ENCODE measurements around the gene FAM53B. TPM values are rescaled to one million over a fixed set of nuclear protein-coding genes. Genes with fewer than 3 reads are reported as not detected.

Gene FAM53B
- total RNA-seq, 4 donors from 2014 or later = 25.2 to 43.3 (median 34.7) TPM

DNA sequence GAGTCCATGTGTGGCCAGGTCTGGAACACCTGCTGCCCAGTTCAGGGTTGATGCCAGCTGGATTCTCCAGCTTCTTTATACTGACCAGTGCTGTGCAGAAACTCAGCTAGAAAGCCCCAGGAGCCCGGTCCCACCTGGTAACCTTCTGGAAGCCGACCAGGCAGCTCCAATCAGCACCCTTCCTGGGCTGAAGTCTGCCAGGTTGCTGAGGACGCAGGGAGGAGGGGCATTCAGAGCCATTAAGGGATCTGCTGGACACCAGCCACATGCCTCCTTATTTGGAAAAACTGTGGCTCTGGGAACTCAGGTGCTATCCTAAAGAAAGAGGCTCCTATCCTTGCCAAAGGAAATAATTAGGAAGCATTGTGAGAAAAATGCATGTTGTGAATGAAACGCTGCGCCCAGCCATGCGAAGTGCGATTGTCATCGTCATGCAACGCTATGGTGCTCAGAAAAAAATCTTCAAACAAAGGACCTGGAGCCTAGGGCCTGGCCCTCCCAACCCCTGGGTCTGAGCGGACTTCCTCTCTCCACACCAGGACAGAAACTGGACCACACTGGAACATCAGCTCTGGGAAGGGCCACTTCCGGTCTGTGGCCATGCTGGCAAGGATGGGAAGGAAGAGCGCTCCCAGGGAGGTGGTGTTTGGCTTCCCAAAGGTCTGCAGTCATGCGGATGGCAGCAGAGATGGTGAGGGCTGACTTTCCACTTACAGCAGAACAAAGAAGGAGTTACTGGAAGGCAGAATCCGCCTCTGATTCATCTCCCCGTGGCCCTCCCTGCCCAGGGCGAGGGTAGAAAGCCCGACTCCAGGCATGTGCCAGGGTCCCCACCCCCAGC lies 90.1 kb downstream of the FAM53B start:
- H3K36me3 ChIP-seq = peaks cover 0 to 6% (median 2%) of the 10 kb centered on the region in 4 donors
- peaks cover 33 to 74% (median 62%) of the 10 kb centered on the region in 4 donors for H3K4me1 ChIP-seq
- intact Hi-C loops (cut with DNase I) = no loop called here
- no peak for DNase-seq (ENCODE audit: extremely low spot score)
- H3K27me3 ChIP-seq = no peaks in the 10 kb centered on the region
- H3K4me3 ChIP-seq = no peak overlapping the region
- TF ChIP-seq POLR2AphosphoS5 (IDR thresholded peaks at IDR 0.05) (peak; percentile 17 to 36), POLR2A (IDR thresholded peaks at IDR 0.05; ENCODE audit: low read depth) (no peak)
- WGBS = 87% methylated on average over 14 of the region's 17 CpGs
- peak overlapping the region; percentile 34 to 71 (median 58) for H3K27ac ChIP-seq (replicated peaks in 1 of 4)
- H3K9me3 ChIP-seq = no peaks in the 10 kb centered on the region

DNA sequence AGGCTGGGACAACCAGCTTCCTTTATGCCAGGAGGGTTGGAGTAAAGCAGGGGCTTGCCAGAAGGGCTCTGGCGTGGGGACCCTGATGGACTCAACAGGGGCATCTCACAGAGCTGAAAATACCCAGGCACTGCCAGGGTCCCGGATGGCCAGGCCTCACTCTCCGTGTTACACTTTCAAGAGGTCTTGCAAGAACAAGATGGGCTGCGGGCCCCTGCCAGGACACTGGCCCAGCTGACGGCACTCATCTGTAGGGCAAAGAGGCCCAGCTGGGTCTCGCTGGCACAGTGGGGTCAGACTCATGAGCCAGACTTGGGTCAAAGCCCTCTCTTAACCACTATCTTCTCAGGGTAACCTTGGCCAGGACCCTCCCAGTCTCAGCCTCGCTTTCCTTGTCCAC lies 90.9 kb downstream of the FAM53B start:
- 98% methylated on average over 4 of the region's 7 CpGs for WGBS
- TF ChIP-seq POLR2A (IDR thresholded peaks at IDR 0.05; ENCODE audit: low read depth) (no peak), EP300 (IDR thresholded peaks at IDR 0.05) (no peak), POLR2AphosphoS5 (IDR thresholded peaks at IDR 0.05) (no peak)
- TF ChIP-seq, protein P1, sequence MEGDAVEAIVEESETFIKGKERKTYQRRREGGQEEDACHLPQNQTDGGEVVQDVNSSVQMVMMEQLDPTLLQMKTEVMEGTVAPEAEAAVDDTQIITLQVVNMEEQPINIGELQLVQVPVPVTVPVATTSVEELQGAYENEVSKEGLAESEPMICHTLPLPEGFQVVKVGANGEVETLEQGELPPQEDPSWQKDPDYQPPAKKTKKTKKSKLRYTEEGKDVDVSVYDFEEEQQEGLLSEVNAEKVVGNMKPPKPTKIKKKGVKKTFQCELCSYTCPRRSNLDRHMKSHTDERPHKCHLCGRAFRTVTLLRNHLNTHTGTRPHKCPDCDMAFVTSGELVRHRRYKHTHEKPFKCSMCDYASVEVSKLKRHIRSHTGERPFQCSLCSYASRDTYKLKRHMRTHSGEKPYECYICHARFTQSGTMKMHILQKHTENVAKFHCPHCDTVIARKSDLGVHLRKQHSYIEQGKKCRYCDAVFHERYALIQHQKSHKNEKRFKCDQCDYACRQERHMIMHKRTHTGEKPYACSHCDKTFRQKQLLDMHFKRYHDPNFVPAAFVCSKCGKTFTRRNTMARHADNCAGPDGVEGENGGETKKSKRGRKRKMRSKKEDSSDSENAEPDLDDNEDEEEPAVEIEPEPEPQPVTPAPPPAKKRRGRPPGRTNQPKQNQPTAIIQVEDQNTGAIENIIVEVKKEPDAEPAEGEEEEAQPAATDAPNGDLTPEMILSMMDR (IDR thresholded peaks at IDR 0.05) = no peak
- Histone ChIP-seq H3K4me1 (peaks cover 41 to 79% (median 64%) of the 10 kb centered on the region in 4 donors), H3K9me3 (no peaks in the 10 kb centered on the region), H3K27ac (replicated peaks in 1 of 4) (peak overlapping the region in 3 of 4 donors; percentile 9 to 64 (median 35)), H3K4me3 (no peak overlapping the region), H3K36me3 (peaks cover 0 to 6% (median 2%) of the 10 kb centered on the region in 4 donors), H3K27me3 (no peaks in the 10 kb centered on the region)
- DNase-seq (ENCODE audit: extremely low spot score) = no peak
- intact Hi-C loops (cut with DNase I) = no loop called here

DNA sequence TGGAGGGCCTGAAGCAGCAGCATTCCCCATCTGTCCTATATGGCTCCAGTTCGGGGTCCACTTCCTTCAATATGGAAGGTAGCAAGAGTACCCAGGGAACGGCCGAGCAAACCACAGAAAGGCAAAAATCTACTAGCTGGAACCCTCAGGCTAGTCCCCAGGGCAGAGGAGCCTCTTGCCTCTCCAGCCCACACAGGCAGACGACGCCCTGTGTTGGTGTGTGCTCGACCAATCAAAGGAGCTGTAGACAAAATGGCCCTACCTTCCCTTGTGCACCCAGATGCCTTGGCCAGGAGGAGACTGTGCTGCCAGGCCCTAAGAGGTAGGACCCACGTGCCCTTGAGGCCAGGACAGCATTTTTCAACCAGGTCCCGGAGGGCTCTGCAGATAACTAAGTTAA lies 91.5 kb downstream of the FAM53B start:
- Histone ChIP-seq H3K27me3 (no peaks in the 10 kb centered on the region), H3K4me1 (peaks cover 47 to 79% (median 69%) of the 10 kb centered on the region in 4 donors), H3K9me3 (no peaks in the 10 kb centered on the region), H3K4me3 (no peak overlapping the region), H3K36me3 (peaks cover 0 to 6% (median 2%) of the 10 kb centered on the region in 4 donors), H3K27ac (replicated peaks in 1 of 4) (no peak overlapping the region)
- WGBS = 93% methylated on average over 5 of the region's 8 CpGs
- DNase-seq (ENCODE audit: extremely low spot score) = no peak
- intact Hi-C loops (cut with DNase I) = no loop called here
- TF ChIP-seq POLR2A (IDR thresholded peaks at IDR 0.05; ENCODE audit: low read depth) (no peak), EP300 (IDR thresholded peaks at IDR 0.05) (no peak), POLR2AphosphoS5 (IDR thresholded peaks at IDR 0.05) (no peak)
- TF ChIP-seq, protein P1 (IDR thresholded peaks at IDR 0.05) = no peak

DNA sequence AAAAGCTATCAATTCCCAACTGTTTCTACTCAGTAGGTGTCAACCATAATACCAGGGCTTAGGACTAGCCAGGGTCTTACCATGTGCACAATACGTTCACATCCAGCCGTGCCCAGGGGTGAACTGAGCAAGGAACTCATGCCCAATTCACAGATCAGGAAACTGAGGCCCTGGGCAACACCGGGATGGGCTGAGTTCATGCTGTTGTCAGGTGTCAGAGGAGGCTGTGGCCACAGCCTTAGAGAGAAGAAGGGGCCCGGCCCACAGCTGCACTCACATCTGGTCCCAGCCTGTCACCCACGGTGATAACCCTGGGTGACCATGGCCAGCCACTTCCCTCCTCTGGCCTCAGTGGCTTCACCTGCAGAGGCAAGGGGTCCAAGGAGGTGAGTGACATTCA lies 92.0 kb downstream of the FAM53B start:
- Histone ChIP-seq H3K9me3 (no peaks in the 10 kb centered on the region), H3K4me1 (peaks cover 52 to 81% (median 73%) of the 10 kb centered on the region in 4 donors), H3K27me3 (no peaks in the 10 kb centered on the region), H3K36me3 (peaks cover 0 to 6% (median 2%) of the 10 kb centered on the region in 4 donors), H3K27ac (replicated peaks in 1 of 4) (no peak overlapping the region), H3K4me3 (no peak overlapping the region)
- WGBS = 100% methylated on average over 5 of the region's 5 CpGs
- TF ChIP-seq POLR2A (IDR thresholded peaks at IDR 0.05; ENCODE audit: low read depth) = no peak
- TF ChIP-seq, protein P1 (IDR thresholded peaks at IDR 0.05) = no peak
- no peak for TF ChIP-seq POLR2AphosphoS5 (IDR thresholded peaks at IDR 0.05)
- no peak for DNase-seq (ENCODE audit: extremely low spot score)
- intact Hi-C loops (cut with DNase I) = no loop called here

GRCh38 chr10:124651402-124651891 lies 92.7 kb downstream of the FAM53B start:
- H3K36me3 ChIP-seq = peaks cover 0 to 5% (median 2%) of the 10 kb centered on the region in 4 donors
- no peaks in the 10 kb centered on the region for H3K27me3 ChIP-seq
- TF ChIP-seq POLR2AphosphoS5 (IDR thresholded peaks at IDR 0.05) (no peak), POLR2A (IDR thresholded peaks at IDR 0.05; ENCODE audit: low read depth) (no peak), EP300 (IDR thresholded peaks at IDR 0.05) (no peak)
- TF ChIP-seq, protein P1 (IDR thresholded peaks at IDR 0.05) = no peak
- no peak for DNase-seq (ENCODE audit: extremely low spot score)
- peaks cover 59 to 88% (median 81%) of the 10 kb centered on the region in 4 donors for H3K4me1 ChIP-seq
- H3K27ac ChIP-seq (replicated peaks in 1 of 4) = peak overlapping the region in 1 of 4 donors; percentile 35
- H3K4me3 ChIP-seq = no peak overlapping the region
- no peaks in the 10 kb centered on the region for H3K9me3 ChIP-seq
- WGBS = 90% methylated on average over 10 of the region's 14 CpGs
- intact Hi-C loops (cut with DNase I) = no loop called here

Measured in esophagus muscularis mucosa (tissue), 4 donors.